Ishikawa (cell line): ENCODE results near the gene ANLN.

ENCODE experiments used
- CEBPB ChIP-seq: IDR thresholded peaks from 2 replicates; pipeline ENCODE4 v1.6.1; 2012
- EGR1 ChIP-seq: IDR thresholded peaks from 2 replicates; pipeline ENCODE4 v1.6.1; 2012
- EP300 ChIP-seq: IDR thresholded peaks from 2 replicates; pipeline ENCODE4 v1.6.1; 2012; ENCODE audit warnings: borderline replicate concordance
- NFIC ChIP-seq: IDR thresholded peaks from 2 replicates; pipeline ENCODE4 v1.6.1; 2012
- TAF1 ChIP-seq: IDR thresholded peaks from 2 replicates; pipeline ENCODE4 v1.6.1; 2012; ENCODE audit warnings: low read depth, mild to moderate bottlenecking
- TCF12 ChIP-seq: IDR thresholded peaks from 2 replicates; pipeline ENCODE4 v1.6.1; 2012; ENCODE audit warnings: low read depth
- TEAD4 ChIP-seq: IDR thresholded peaks from 2 replicates; pipeline ENCODE4 v1.6.1; 2012
- YY1 ChIP-seq: IDR thresholded peaks from 2 replicates; pipeline ENCODE4 v1.6.1; 2012; ENCODE audit warnings: low read depth
- ZBTB7A ChIP-seq: IDR thresholded peaks from 2 replicates; pipeline ENCODE4 v1.6.1; 2012; ENCODE audit warnings: low read depth
- TF ChIP-seq, protein P1 (sequence below): IDR thresholded peaks from 2 replicates; pipeline ENCODE4 v1.6.1; 2012; ENCODE audit warnings: low read depth, mild to moderate bottlenecking
- TF ChIP-seq, protein P2 (sequence below): IDR thresholded peaks from 2 replicates; pipeline ENCODE4 v1.6.1; 2012

DNA sequence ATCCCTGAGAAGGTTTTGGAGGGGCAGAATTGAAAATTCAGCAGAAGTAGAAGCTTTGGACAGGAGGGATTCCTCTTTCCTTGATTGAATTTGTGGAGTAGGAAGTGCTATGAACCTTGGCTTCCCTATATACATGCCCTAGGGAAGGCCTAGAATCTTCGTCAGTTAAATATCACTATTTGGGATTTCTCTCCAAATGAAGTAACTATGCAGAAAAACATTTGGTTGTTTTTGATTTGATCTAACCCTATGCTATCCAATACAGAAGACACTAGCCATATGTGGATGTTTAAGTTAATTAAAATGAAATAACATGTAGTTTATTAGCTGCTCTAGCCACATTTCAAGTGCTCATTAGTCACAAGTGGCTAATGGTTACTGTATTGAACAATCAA is 15.7 kb downstream of the ANLN start:
- TF ChIP-seq YY1: no peak
- TF ChIP-seq TCF12: no peak
- TF ChIP-seq CEBPB: no peak
- TF ChIP-seq, protein P1, sequence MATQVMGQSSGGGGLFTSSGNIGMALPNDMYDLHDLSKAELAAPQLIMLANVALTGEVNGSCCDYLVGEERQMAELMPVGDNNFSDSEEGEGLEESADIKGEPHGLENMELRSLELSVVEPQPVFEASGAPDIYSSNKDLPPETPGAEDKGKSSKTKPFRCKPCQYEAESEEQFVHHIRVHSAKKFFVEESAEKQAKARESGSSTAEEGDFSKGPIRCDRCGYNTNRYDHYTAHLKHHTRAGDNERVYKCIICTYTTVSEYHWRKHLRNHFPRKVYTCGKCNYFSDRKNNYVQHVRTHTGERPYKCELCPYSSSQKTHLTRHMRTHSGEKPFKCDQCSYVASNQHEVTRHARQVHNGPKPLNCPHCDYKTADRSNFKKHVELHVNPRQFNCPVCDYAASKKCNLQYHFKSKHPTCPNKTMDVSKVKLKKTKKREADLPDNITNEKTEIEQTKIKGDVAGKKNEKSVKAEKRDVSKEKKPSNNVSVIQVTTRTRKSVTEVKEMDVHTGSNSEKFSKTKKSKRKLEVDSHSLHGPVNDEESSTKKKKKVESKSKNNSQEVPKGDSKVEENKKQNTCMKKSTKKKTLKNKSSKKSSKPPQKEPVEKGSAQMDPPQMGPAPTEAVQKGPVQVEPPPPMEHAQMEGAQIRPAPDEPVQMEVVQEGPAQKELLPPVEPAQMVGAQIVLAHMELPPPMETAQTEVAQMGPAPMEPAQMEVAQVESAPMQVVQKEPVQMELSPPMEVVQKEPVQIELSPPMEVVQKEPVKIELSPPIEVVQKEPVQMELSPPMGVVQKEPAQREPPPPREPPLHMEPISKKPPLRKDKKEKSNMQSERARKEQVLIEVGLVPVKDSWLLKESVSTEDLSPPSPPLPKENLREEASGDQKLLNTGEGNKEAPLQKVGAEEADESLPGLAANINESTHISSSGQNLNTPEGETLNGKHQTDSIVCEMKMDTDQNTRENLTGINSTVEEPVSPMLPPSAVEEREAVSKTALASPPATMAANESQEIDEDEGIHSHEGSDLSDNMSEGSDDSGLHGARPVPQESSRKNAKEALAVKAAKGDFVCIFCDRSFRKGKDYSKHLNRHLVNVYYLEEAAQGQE: no peak
- no peak for TF ChIP-seq ZBTB7A
- TF ChIP-seq, protein P2, sequence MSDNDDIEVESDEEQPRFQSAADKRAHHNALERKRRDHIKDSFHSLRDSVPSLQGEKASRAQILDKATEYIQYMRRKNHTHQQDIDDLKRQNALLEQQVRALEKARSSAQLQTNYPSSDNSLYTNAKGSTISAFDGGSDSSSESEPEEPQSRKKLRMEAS: no peak
- no peak for TF ChIP-seq EP300
- TF ChIP-seq NFIC: no peak
- no peak for TF ChIP-seq TEAD4
- no peak for TF ChIP-seq EGR1
- no peak for TF ChIP-seq TAF1
